NCI-H524 treated with DMSO at 0.1 percent for 48 hours (cell line): Measurements from ENCODE around the gene HEMGN.
A peak's percentile ranks its signal among the peaks of the same experiment; 100 is the strongest.

Experiments
- DNase-seq: peaks from one replicate; lab custom pipeline; 2025; lab: John Stamatoyannopoulos, UW

Gene HEMGN

GRCh38 chr9:97930972-97931371, 7.0 kb downstream of the HEMGN start:
- no peak for DNase-seq

GRCh38 chr9:97928986-97929604, 8.9 kb downstream of the HEMGN start:
- no peak for DNase-seq

- no peak for DNase-seq
These were observed 12.3 kb downstream of the HEMGN start for GRCh38 chr9:97925497-97926334.

- DNase-seq = no peak
These were observed 13.6 kb downstream of the HEMGN start for GRCh38 chr9:97924386-97924785.

- DNase-seq = peak; percentile 85
These were observed 14.4 kb downstream of the HEMGN start for GRCh38 chr9:97923529-97924108.

- DNase-seq = peak; percentile 94
These were observed 15.8 kb downstream of the HEMGN start, which contains the start of gene TRMO for GRCh38 chr9:97921959-97922724. TRMO (minus strand) TSS chr9:97922500; CDS start chr9:97922493, 7 bp downstream.

- no peak for DNase-seq
These were observed 18.7 kb downstream of the HEMGN start for GRCh38 chr9:97919217-97919813.

- DNase-seq = no peak
These were observed 19.4 kb downstream of the HEMGN start for GRCh38 chr9:97918611-97919010.

- DNase-seq = no peak
These were observed 26.0 kb downstream of the HEMGN start for GRCh38 chr9:97911970-97912369.

GRCh38 chr9:97911528-97911927, 26.4 kb downstream of the HEMGN start:
- DNase-seq = no peak

GRCh38 chr9:97910357-97910756, 27.6 kb downstream of the HEMGN start:
- no peak for DNase-seq

- DNase-seq = no peak
These were observed 29.3 kb downstream of the HEMGN start for GRCh38 chr9:97908705-97909104.

- DNase-seq = no peak
These were observed 30.3 kb downstream of the HEMGN start for GRCh38 chr9:97907632-97908031.

- DNase-seq = no peak
These were observed 30.9 kb downstream of the HEMGN start for GRCh38 chr9:97907046-97907445.

- no peak for DNase-seq
These were observed 31.6 kb downstream of the HEMGN start for GRCh38 chr9:97906236-97906831.

GRCh38 chr9:97905228-97905627, 32.7 kb downstream of the HEMGN start:
- DNase-seq = no peak

GRCh38 chr9:97904725-97905124, 33.2 kb downstream of the HEMGN start:
- DNase-seq = no peak

- no peak for DNase-seq
These were observed 34.8 kb downstream of the HEMGN start for GRCh38 chr9:97903177-97903576.

- DNase-seq = no peak
These were observed 37.0 kb downstream of the HEMGN start for GRCh38 chr9:97900738-97901565.

- no peak for DNase-seq
These were observed 37.8 kb downstream of the HEMGN start for GRCh38 chr9:97900103-97900737.
